ENCODE measurements around the gene CPT1B.
A peak's percentile ranks its signal among the peaks of the same experiment; 100 is the strongest.
"Not testable (repeated sequence)": the region's sequence is repeated elsewhere in the genome, so short reads cannot be mapped to it uniquely, and the experiment has no call there.

The CPT1B gene

DNA sequence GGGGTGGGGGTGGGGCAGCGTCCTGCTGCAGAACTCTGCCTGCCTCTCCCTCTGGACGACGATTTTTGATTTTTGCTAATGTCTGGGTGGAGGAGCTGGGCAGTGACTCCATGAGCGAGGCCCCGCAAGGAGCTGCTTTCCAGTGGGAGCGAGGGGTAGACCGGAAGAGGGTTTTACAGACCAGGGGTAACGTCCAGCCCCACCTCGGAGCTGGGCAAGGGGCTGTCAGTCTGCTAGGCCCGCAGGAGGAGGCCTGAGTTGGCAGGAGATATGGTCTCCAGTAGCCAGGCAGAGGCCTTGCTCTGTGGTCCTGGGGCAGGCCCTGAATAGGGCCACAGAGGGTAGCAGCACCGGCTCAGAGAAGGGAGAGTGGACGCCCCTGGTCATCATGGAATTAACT lies 31.4 kb upstream of the CPT1B start:
- no peak for DNase-seq (ENCODE audit: low spot score)

DNA sequence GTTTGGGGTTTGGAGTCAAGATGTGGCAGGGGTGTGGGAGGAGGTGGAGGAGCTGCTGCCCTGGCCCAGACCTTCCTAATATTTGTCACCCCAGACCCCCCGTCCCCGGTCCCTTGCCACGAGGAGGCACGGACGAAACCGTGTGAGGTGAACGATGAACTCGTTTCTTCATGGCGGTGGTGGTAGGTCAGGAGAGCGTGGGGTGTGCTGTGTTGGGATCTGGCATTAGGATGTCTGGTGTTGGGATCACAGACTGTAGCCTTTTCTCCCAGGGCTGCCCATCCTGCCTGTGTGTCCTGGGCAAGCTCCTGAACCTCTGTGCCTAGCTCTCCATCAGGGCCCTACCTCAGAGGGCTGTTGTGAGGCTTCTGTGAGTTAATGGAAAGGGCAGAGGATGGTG lies 30.8 kb upstream of the CPT1B start:
- no peak for DNase-seq (ENCODE audit: low spot score)

DNA sequence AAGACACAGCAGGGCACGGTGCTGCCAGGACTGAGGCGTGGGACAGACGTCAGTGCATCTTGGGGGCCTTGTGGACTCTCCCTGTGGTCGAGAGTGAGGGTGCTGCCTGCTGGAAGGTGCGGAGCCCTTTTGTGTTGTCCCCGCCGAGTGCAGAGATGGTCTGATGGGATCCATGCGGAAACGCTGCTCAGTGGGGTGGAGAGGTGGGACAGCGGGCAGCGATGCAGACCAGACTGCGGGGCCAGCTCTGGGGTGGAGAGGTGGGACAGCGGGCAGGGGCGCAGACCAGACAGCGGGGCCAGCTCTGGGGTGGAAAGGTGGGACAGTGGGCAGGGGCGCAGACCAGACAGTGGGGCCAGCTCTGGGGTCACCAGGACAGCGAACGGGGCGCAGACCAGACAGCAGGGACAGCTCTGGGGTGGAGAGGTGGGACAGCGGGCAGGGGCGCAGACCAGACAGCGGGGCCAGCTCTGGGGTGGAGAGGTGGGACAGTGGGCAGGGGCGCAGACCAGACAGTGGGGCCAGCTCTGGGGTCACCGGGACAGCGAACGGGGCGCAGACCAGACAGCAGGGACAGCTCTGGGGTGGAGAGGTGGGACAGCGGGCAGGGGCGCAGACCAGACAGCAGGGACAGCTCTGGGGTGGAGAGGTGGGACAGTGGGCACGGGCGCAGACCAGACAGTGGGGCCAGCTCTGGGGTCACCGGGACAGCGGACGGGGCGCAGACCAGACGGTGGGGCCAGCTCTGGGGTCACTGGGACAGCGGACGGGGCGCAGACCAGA lies 30.0 kb upstream of the CPT1B start:
- not testable (repeated sequence) for DNase-seq (ENCODE audit: low spot score)

DNA sequence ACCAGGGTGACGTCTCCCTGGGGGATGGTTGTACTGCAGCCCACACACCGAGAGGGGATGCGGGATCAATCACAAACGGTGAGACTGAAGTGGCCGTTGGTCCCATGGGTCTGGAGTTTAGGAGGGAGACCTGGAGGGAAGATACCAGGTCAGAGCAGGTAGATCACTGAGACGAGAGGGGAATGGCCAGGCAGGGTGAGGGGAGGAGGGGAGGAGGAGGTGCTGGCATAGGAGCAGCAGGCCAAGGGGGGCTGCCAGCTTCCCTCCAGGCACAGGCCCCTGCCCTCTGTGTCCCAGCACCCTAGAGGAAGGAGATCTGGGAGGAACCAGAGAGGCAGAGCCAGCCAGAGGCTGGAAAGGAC lies 29.4 kb upstream of the CPT1B start:
- DNase-seq (ENCODE audit: low spot score): no peak

DNA sequence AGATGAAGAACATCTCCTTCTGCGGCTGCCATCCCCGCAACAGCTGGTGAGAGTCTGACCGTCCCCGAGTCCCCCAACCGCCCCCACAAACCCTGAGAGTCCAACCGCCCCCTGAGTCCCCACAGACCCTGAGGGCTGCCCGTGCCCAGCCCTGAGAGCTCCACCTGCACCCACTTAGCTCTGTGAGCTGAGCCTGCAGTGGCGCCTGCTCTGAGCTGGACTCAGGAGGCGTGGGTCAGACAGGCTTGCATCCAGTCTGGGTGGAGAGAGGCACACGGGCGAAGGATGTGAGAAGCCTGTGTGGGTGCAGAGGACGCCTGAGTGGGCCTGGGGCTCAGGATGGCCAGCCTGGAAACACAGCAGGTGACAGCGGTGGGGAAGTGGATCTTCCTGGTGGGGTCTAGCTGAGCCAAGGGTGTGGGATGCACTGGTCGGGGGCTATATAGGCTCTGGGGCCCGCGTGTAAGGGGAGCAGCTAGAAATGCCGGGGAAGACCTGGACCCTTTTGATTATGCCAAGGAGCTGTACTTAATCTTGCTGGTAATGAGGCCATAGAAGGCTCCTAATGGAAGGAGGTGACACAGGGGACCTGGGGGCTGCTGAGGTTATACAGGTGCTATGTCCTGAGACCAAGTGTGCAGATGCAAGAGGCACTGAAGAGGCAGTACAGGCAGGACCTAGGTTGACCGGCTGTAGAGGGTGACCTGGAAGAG lies 28.9 kb upstream of the CPT1B start:
- no peak for DNase-seq (ENCODE audit: low spot score)

DNA sequence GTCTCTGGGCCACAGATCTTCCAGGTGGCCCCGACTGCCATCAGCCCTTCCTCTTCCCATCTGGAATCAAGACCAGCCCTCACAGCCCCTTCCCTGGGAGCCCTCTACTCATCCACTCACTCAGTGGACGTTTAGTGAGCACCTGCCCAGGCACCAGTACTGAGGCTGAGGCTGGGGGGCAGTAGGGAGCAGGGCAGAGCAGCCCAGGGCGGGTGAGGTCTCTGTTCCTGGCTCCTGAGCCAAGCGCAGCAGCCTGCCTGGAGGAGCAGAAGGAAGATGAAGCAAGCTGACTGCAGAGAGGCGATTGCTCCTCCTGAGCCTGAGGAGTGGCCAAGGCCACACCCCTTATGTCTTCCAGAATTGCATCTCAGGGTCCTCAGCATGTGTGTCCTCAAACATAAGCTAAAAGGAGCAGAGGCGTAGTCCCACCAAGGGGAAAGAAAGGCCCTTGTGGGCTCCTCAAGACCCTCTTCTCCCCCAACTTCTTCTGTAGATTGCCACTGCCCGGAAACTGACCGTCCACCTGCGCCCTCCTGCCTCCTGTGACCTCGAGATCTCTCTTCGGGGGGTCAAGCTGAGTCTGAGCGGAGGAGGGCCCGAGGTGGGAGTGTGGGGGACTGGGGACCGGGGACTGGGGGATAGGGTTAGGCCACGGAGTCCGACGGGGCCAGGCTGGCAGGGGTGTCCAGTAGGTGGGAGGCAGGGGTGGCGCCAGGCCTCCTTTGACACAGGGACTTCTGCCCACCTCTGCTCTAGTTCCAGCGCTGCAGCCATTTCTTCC lies 28.1 kb upstream of the CPT1B start:
- DNase-seq (ENCODE audit: low spot score): no peak

DNA sequence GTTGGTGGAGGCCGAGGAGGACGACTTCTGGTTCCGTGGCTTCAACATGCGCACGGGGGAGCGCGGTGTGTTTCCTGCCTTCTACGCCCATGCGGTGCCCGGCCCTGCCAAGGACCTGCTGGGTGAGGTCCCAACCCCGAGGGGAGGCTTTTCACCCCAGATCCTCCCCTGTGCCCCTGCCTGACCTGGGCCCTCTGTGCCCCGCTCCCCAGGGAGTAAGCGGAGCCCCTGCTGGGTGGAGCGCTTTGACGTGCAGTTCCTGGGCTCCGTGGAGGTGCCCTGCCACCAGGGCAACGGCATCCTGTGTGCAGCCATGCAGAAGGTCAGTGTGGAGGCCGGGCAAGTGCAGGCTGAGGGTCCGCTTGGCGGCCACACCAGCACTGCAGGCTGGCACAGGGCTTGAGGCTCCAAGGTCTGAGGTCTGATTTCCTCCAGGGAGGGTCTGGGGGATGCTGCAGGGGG lies 27.4 kb upstream of the CPT1B start:
- no peak for DNase-seq (ENCODE audit: low spot score)

DNA sequence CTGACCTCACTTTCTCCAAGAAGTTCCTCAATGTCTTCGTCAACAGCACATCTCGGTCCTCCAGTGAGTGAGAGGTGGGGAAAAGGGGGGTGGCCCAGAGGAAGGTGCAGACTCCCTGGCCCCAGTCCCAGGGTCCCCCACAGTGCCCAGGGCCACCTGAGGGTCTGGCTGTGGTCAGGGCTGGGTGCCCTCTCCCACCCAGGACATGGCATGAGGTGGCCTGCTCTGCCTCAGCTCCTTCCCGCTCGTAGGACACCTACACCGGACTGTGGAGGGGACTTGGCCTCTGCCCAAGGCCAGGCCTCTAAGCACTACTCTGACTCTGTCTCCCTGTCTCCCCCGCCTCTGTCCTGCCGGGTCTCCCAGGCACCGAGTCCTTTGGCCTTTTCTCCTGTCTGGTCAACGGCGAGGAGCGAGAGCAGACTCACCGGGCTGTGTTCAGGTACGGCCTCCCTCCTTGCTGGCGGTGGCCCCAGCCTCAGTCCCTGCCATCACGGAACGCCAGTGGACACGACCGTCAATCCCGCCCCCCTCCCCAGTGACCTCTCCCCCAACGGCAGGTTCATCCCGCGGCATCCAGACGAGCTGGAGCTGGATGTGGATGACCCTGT lies 26.9 kb upstream of the CPT1B start:
- DNase-seq (ENCODE audit: low spot score): no peak

DNA sequence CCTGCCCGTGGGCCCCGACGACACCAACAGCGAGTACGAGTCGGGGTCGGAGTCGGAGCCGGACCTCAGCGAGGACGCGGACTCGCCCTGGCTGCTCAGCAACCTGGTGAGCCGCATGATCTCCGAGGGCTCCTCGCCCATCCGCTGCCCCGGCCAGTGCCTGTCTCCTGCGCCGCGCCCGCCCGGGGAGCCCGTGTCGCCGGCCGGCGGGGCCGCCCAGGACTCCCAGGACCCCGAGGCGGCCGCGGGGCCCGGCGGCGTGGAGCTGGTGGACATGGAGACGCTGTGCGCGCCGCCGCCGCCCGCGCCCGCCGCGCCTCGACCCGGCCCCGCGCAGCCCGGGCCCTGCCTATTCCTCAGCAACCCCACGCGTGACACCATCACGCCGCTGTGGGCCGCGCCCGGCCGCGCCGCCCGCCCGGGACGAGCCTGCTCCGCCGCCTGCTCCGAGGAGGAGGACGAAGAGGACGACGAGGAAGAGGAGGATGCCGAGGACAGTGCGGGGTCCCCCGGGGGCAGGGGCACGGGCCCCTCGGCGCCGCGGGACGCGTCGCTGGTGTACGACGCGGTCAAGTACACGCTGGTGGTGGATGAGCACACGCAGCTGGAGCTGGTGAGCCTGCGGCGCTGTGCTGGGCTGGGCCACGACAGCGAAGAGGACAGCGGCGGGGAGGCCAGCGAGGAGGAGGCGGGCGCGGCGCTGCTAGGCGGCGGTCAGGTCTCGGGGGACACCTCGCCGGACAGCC lies 26.2 kb upstream of the CPT1B start:
- no peak for DNase-seq (ENCODE audit: low spot score)

DNA sequence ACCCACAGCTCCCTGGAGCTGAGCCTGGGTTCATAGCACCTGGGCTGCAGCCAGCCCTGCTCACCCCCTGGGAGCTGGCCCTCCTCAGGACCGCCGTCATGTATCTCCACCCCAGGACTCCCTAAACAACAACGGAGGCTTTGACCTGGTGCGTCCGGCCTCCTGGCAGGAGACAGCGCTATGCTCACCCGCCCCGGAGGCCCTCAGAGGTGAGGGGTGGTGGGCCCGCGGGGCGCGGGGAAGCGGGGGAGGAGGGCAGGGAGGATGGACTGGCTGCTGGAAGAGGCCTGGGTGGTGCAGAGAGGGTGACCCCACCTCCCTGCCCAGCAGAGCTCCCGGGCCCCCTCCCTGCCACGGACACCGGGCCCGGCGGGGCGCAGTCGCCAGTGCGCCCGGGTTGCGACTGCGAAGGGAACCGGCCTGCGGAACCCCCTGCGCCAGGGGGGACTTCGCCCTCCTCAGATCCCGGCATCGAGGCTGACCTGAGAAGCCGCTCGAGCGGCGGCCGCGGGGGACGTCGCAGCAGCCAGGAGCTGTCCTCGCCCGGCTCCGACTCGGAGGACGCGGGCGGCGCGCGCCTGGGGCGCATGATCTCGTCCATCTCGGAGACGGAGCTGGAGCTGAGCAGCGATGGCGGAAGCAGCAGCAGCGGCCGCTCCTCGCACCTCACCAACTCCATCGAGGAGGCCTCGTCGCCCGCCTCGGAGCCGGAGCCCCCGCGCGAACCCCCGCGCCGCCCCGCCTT lies 25.5 kb upstream of the CPT1B start:
- no peak for DNase-seq (ENCODE audit: low spot score)

DNA sequence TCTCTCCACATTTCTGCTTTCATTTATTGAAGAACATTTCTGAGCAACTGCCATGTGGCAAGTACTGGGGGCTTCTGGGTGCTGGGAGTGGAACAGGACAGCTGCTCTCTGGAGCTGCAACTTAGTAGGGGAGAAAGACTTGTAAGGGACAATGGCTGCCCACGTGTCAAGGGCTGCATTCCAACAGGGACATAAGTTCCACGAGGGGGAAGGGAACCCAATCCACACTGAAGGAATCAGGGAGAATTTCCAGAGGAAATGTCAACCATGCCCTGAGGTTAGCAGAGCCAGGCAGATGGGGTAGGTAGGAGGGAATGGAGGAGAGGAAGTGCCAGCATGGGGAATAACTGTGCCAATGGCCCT lies 24.1 kb upstream of the CPT1B start:
- DNase-seq (ENCODE audit: low spot score): no peak

DNA sequence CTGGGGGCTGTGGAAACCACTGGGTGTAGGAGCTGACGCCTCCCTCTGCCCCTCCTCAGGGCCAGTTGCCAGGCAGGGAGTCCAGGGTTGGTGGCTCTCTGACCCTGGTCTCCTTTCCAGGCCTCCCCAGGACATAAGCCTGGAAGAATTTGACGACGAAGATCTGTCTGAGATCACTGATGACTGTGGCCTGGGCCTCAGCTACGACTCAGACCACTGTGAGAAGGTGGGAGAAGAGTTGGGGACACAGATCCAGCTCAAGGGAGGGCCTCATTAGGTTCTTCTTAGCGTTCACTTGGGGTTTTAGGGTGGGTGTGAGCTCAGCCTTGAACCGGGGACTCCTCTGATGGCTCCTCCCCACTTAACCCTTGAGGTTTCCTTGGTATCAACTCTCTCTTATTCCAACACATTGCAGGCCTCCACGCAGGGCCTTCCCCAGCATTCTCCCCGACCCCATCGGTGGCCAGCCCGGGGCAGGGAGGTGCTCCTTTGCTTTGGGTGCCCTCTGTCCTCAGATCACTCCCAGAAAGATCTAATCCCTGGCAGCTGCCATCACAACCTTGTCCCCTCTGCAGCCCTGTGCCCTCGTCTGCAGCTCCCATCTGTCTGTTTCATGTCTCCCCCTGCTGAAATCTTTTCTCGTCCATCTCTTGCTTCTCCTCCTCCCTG lies 23.6 kb upstream of the CPT1B start:
- no peak for DNase-seq (ENCODE audit: low spot score)

DNA sequence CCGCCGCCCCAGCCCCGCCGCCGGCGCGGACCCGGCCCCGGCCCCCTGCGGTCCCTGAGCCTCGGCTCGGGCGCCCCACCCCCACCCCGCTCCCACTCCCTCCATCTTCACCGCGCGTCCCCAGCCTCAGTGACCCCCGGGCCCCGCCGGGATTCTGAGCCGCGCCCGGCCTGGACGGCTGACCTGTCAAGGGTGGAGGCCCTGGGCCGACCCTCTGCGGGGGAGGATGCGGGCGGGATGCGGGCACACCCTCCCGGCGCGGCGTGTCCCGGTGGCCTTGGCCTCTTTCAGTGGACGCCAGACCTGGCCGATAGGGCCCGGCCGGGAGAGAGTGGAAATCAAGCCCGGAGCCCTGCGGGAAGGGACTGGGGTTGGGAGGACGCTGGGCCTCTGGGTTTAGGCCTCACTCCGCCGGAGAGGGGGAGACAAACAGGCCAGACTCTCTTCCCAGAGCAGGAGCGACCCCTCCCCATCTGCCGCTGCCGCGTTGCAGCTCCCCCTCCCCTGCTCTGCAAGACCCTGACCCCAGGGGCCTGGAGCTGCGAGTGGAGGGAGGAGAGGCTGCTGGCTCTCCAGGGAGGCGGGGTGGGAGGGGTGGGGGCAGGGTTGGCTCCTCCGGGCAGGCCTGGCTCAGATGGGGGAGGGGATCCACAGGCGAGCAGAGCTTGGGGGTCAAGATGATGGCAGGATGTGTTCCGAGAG lies 22.9 kb upstream of the CPT1B start:
- DNase-seq (ENCODE audit: low spot score): peak; percentile 65

DNA sequence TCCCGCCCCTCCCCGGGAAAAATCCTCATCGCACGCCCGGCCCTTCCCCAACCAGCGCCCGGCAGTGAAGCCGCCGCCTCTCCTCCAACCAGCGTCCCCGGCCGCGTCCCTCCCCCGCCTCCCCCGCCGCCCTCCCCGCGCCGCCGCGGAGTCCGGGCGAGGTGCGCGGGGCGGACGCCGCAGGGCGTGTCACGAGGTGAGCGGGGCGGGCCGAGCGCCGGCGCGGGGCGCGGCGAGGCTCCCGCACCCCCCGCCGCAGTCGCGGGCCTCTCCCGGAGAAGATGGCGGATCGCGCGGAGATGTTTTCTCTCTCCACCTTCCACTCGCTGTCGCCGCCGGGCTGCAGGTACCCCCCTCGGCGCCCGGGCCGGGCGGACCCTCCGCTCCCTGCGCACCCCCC lies 22.3 kb upstream of the CPT1B start, which contains the start of gene MAPK8IP2:
MAPK8IP2 (plus strand) TSS at position 256 of the 400 bp plus-strand sequence; CDS start at position 282, 26 bp downstream.
- DNase-seq (ENCODE audit: low spot score): peak; percentile 41

DNA sequence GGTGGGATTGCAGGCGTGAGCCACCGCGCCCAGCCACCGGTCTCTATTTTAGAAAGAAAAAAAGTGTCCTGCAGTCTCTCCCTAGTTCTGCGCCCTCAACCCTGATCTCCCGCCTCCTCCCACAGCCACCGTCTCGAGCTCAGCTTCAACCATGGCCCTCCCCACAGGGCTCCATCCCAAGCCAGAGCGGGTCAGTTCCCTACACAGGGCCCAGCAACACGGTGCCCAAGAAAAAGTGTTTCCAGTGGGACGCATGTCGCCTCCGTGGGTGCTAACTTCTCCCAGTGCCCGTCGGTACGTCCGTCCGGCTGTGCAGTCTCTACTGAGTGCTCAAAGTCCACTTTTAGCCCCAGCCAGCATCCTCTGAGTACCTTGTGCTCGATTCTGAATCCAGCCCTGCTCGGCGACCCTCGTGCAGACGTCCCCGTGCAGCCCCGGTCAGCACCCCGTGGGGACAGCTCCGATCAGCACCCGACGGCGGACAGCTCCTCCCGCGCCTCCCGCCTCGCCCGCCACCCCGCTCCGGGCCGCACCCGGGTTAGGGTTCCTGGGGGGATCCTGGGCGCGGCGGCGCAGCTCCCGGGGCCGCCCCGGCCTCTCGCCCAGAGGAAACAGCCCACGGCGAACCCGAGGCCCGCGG lies 21.7 kb upstream of the CPT1B start:
- DNase-seq (ENCODE audit: low spot score): no peak

DNA sequence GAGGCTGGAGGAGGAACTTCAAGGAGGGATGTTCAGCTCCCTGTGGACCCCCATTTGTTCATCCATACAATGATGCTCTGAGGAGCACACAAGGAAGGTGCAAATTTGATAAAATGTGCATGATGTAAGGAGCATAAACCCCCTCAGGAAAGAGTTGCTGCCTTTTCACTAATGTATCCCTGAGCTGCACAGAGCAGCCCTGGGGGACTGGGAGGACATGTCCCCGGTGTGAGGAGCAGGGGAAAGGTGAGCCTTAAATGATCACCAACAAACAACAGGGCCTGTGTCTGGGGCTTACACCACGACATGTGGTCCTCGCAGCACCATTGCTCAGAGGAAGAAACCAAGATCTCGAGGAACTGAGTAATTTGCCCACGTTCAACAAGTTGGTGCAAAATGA lies 18.9 kb upstream of the CPT1B start:
- DNase-seq (ENCODE audit: low spot score): no peak

DNA sequence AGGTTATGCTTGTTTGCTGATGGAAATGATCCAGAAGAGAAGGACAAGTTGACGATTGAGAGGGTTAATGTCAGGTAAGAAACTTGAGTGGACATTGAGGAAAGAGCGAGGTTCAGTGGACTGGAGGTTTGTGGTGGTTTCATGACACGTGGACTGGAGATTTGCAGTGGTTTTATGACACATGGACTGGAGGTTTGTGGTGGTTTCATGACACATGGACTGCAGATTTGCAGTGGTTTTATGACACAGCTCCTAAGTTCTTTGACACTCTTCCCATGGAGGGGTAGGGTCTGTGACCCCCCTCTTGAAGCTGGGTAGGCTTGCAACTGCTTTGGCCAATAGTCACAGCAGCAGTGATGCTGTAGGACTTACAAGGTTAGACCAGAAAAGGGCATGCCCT lies 17.0 kb upstream of the CPT1B start:
- no peak for DNase-seq (ENCODE audit: low spot score)

DNA sequence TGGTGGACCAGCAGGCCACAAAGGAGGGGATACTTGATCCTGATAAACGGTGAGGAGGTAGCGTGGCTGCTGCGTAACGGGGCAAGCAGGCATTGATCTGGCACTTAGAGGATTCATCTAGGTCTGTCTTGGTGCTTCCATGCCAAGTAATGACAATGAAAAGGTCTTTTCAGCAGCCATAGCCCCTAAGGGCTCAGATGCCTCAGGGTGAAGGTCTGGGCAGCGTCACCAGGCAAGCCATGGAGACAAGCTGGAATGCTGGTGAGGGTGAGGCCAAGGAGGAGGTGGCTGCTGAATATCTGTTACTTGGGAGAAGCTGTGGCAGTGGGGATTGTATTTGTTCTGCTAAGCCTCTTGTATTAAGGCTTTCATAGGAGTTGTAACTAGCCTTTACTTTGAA lies 9.2 kb upstream of the CPT1B start:
- DNase-seq (ENCODE audit: low spot score): no peak

DNA sequence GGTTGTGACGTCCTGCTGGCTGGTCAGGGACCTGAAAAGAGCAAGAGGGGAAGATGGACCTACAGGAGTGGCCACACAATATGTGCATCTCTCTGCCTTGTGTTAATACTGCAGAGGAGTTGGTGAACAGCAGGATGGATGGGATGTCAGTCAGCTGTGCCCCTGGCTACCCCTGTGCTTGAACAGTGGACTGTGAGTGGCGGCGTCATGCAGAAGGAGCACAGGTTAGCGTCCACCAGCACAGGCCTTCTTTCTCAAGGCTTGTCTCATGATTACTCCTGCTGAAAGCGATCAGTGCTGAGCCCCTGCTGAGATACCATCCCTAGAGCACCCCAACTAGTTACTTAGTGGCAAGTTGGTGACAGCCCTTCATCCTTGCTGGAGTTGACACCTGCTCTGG lies 8.2 kb upstream of the CPT1B start:
- DNase-seq (ENCODE audit: low spot score): no peak

Data from SK-N-DZ (cell line).